Naive thymus-derived CD4-positive, alpha-beta T cell (primary cell): ENCODE measurements around the gene FHIT. TPM values are rescaled to one million over a fixed set of nuclear protein-coding genes. Genes with fewer than 3 reads are reported as not detected.

Experiments used
- ATAC-seq: fragments of 150-1000 bp; cut with Tn5 transposase; 2 replicates; pipeline ENCODE4 v1.10.0; 2021; ENCODE audit warnings: mild to moderate bottlenecking, moderate library complexity
- CTCF ChIA-PET: fragments of 350-600 bp; sonication (Branson Sonifier 250); formaldehyde crosslinking; loops from one replicate; lab custom pipeline; 2021; ENCODE audit warnings: antibody characterized with exemption; lab: Charles Lee
- POLR2A ChIA-PET: fragments of 350-600 bp; sonication (Branson Sonifier 250); formaldehyde crosslinking; loops from one replicate; lab custom pipeline; 2021; ENCODE audit warnings: antibody characterized with exemption, inconsistent platforms; lab: Charles Lee
- DNase-seq, 9 donors: peaks; one replicate each; pipeline versions ENCODE4 v3.0.0 to v3.0.0-alpha.2; 2020 to 2022; ENCODE audit warnings: mixed read lengths in 1 of 9
- H3K27ac ChIP-seq: one replicate; pipeline ENCODE4 v1.7.0; 2013; ENCODE audit warnings: mild to moderate bottlenecking, low read depth, low read length, moderate library complexity
- H3K27me3 ChIP-seq, 2 donors: one replicate each; pipeline ENCODE4 v1.7.0; 2013; ENCODE audit warnings: low read length in 2 of 2, mild to moderate bottlenecking in 2 of 2, moderate library complexity in 2 of 2; ENCODE audit not compliant: control insufficient read depth in 2 of 2, insufficient read depth in 2 of 2
- H3K36me3 ChIP-seq, 3 experiments: 1 replicate in 2 of 3; 2 replicates in 1 of 3; pipeline ENCODE4 v1.7.0; 2013; ENCODE audit warnings: low read length in 3 of 3, mild to moderate bottlenecking in 3 of 3, moderate library complexity in 1 of 3; ENCODE audit not compliant: insufficient read depth in 3 of 3, control insufficient read depth in 2 of 3
- H3K4me1 ChIP-seq, 2 donors: one replicate each; pipeline ENCODE4 v1.7.0; 2013; ENCODE audit warnings: low read length in 2 of 2, mild to moderate bottlenecking in 2 of 2, moderate library complexity in 1 of 2; ENCODE audit not compliant: control insufficient read depth in 2 of 2, insufficient read depth in 2 of 2
- H3K4me3 ChIP-seq: 2 replicates; pipeline ENCODE4 v1.7.0; 2013; ENCODE audit warnings: mild to moderate bottlenecking, low read length
- H3K9me3 ChIP-seq, 3 experiments: 1 replicate in 2 of 3; 2 replicates in 1 of 3; pipeline ENCODE4 v1.7.0; 2013; ENCODE audit warnings: low read length in 3 of 3; ENCODE audit not compliant: control insufficient read depth in 2 of 3
- H3K27ac Mint-ChIP-seq, 9 donors: one replicate each; pipeline ENCODE4 v1.8.0; 2020 to 2022; ENCODE audit warnings: mixed read lengths in 9 of 9, mild to moderate bottlenecking in 8 of 9, moderate library complexity in 5 of 9, inconsistent platforms in 2 of 9
- H3K27me3 Mint-ChIP-seq, 5 donors: one replicate each; pipeline ENCODE4 v1.8.0; 2021 to 2022; ENCODE audit warnings: mixed read lengths in 5 of 5, mild to moderate bottlenecking in 1 of 5
- H3K36me3 Mint-ChIP-seq, 5 donors: one replicate each; pipeline ENCODE4 v1.8.0; 2020 to 2022; ENCODE audit warnings: mixed read lengths in 5 of 5, mild to moderate bottlenecking in 3 of 5, inconsistent platforms in 1 of 5
- H3K4me1 Mint-ChIP-seq, 7 donors: one replicate each; pipeline ENCODE4 v1.8.0; 2020 to 2022; ENCODE audit warnings: mixed read lengths in 7 of 7, mild to moderate bottlenecking in 3 of 7, inconsistent platforms in 1 of 7
- H3K4me3 Mint-ChIP-seq, 10 donors: one replicate each; pipeline ENCODE4 v1.8.0; 2020 to 2022; ENCODE audit warnings: mild to moderate bottlenecking in 10 of 10, mixed read lengths in 10 of 10, moderate library complexity in 6 of 10, inconsistent platforms in 2 of 10
- H3K9me3 Mint-ChIP-seq, 11 donors: one replicate each; pipeline ENCODE4 v1.8.0; 2020 to 2022; ENCODE audit warnings: mixed read lengths in 11 of 11, mild to moderate bottlenecking in 4 of 11, inconsistent platforms in 1 of 11, moderate library complexity in 1 of 11
- intact Hi-C, 2 donors: fragments of 100-400 bp; cut with micrococcal nuclease; formaldehyde crosslinking; loops; one replicate each; pipeline ENCODE4 v1.15.1; 2023
- polyA plus RNA-seq, 2 donors: library from polyadenylated mRNA; unstranded; fragments of 300-500 nt; fragmentation: Illumina TruSeq; gene quantifications; one replicate each; pipeline ENCODE4 v1.2.3, GENCODE V29; 2021
- total RNA-seq, 6 experiments: library from RNA in 5 of 6; stranded (reverse) in 5 of 6; gene quantifications; 1 replicate in 5 of 6; 2 replicates in 1 of 6; pipeline ENCODE4 v1.2.3 and lab custom pipeline; 2021 to 2026

Gene FHIT
- total and polyA plus RNA-seq, 7 experiments from 2014 or later: 51.2 to 230 (median 152) TPM

GRCh38 chr3:60190073-60190472 is 1061.2 kb downstream of the FHIT start:
- DNase-seq (no peak), ATAC-seq (no peak)
- peaks cover 0 to 12% (median 0%) of the 10 kb centered on the region in 11 donors for H3K9me3 Mint-ChIP-seq
- no peaks in the 10 kb centered on the region for H3K27me3 Mint-ChIP-seq
- H3K4me3 Mint-ChIP-seq: no peak overlapping the region
- no peaks in the 10 kb centered on the region for H3K36me3 ChIP-seq
- POLR2A ChIA-PET: no interaction called here
- H3K27ac Mint-ChIP-seq: peak overlapping the region in 2 of 9 donors; percentile 81 to 91
- intact Hi-C loops: loop anchor here in 1 of 2 donors (5.0 kb wide), 1 partner anchor 113 kb away; no protein-coding TSS in a partner anchor
- CTCF ChIA-PET: no interaction called here
- no peaks in the 10 kb centered on the region for H3K9me3 ChIP-seq
- no peak overlapping the region for H3K27ac ChIP-seq
- no peaks in the 10 kb centered on the region for H3K27me3 ChIP-seq
- H3K4me1 Mint-ChIP-seq: peaks cover 0 to 51% (median 5%) of the 10 kb centered on the region in 7 donors
- no peak overlapping the region for H3K4me3 ChIP-seq
- H3K36me3 Mint-ChIP-seq: peaks cover 0 to 32% (median 5%) of the 10 kb centered on the region in 5 donors
- no peaks in the 10 kb centered on the region for H3K4me1 ChIP-seq

GRCh38 chr3:60189304-60189703 is 1061.9 kb downstream of the FHIT start:
- CTCF ChIA-PET: interaction anchor here (1.1 kb wide), 1 partner anchor 65 kb away, joined by 3 read pairs; no protein-coding TSS in a partner anchor
- no peaks in the 10 kb centered on the region for H3K36me3 ChIP-seq
- H3K27ac Mint-ChIP-seq: peak overlapping the region in 1 of 9 donors; percentile 91
- no peaks in the 10 kb centered on the region for H3K4me1 ChIP-seq
- no peaks in the 10 kb centered on the region for H3K27me3 Mint-ChIP-seq
- H3K4me1 Mint-ChIP-seq: peaks cover 0 to 51% (median 5%) of the 10 kb centered on the region in 7 donors
- peak overlapping the region in 1 of 10 donors; percentile 50 for H3K4me3 Mint-ChIP-seq
- peaks cover 0 to 10% (median 0%) of the 10 kb centered on the region in 11 donors for H3K9me3 Mint-ChIP-seq
- ATAC-seq: no peak
- peaks cover 0 to 26% (median 0%) of the 10 kb centered on the region in 5 donors for H3K36me3 Mint-ChIP-seq
- intact Hi-C loops: no loop called here
- H3K4me3 ChIP-seq: no peak overlapping the region
- DNase-seq: no peak
- H3K9me3 ChIP-seq: no peaks in the 10 kb centered on the region
- no peaks in the 10 kb centered on the region for H3K27me3 ChIP-seq
- H3K27ac ChIP-seq: no peak overlapping the region
- POLR2A ChIA-PET: no interaction called here

DNA sequence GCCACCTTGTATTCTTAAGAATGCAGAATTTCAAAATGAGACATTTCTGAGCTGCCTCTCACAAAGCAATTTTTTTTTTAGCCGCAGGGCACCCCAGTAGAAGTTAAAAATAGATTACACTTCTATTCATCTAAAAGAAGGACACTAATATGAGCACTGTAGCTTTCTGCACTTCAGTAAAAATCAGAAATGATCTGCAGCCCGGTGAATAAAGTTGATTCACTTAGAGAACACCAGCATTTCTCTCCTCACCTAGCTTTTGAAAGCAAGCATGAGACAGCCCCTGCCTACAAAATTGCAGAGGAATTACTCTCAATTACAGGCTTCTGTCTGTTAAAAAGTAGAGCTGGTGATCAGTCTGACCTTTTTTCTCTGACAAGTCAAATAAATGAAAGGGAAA is 1062.4 kb downstream of the FHIT start:
- intact Hi-C loops: no loop called here
- no peaks in the 10 kb centered on the region for H3K27me3 Mint-ChIP-seq
- ChIA-PET POLR2A (no interaction called here), CTCF (interaction anchor here (1.1 kb wide), 1 partner anchor 64 kb away, joined by 3 read pairs; no protein-coding TSS in a partner anchor)
- peaks cover 0 to 23% (median 0%) of the 10 kb centered on the region in 5 donors for H3K36me3 Mint-ChIP-seq
- H3K4me3 Mint-ChIP-seq: peak overlapping the region in 1 of 10 donors; percentile 50
- Histone ChIP-seq H3K4me1 (no peaks in the 10 kb centered on the region), H3K27me3 (no peaks in the 10 kb centered on the region), H3K27ac (no peak overlapping the region), H3K36me3 (no peaks in the 10 kb centered on the region), H3K4me3 (no peak overlapping the region), H3K9me3 (no peaks in the 10 kb centered on the region)
- DNase-seq (no peak), ATAC-seq (no peak)
- peaks cover 0 to 10% (median 0%) of the 10 kb centered on the region in 11 donors for H3K9me3 Mint-ChIP-seq
- peaks cover 0 to 50% (median 5%) of the 10 kb centered on the region in 7 donors for H3K4me1 Mint-ChIP-seq
- peak overlapping the region in 1 of 9 donors; percentile 91 for H3K27ac Mint-ChIP-seq

GRCh38 chr3:60187343-60187742 is 1063.9 kb downstream of the FHIT start:
- H3K9me3 Mint-ChIP-seq: peaks cover 0 to 10% (median 0%) of the 10 kb centered on the region in 11 donors
- H3K36me3 Mint-ChIP-seq: peaks cover 0 to 16% (median 0%) of the 10 kb centered on the region in 5 donors
- H3K4me1 Mint-ChIP-seq: peaks cover 0 to 42% (median 5%) of the 10 kb centered on the region in 7 donors
- DNase-seq: no peak
- H3K27me3 Mint-ChIP-seq: no peaks in the 10 kb centered on the region
- no peak overlapping the region for H3K27ac Mint-ChIP-seq
- intact Hi-C loops: no loop called here
- no peak for ATAC-seq
- H3K9me3 ChIP-seq: no peaks in the 10 kb centered on the region
- ChIA-PET CTCF (no interaction called here), POLR2A (no interaction called here)
- no peak overlapping the region for H3K4me3 ChIP-seq
- H3K4me1 ChIP-seq: no peaks in the 10 kb centered on the region
- H3K27me3 ChIP-seq: no peaks in the 10 kb centered on the region
- H3K4me3 Mint-ChIP-seq: no peak overlapping the region
- no peaks in the 10 kb centered on the region for H3K36me3 ChIP-seq
- no peak overlapping the region for H3K27ac ChIP-seq

GRCh38 chr3:60186359-60186758 is 1064.9 kb downstream of the FHIT start:
- Mint-ChIP-seq H3K27ac (peak overlapping the region in 1 of 9 donors; percentile 48), H3K36me3 (peaks cover 0 to 20% (median 0%) of the 10 kb centered on the region in 5 donors), H3K4me3 (no peak overlapping the region), H3K9me3 (peaks cover 0 to 10% (median 0%) of the 10 kb centered on the region in 11 donors), H3K4me1 (peaks cover 0 to 35% (median 3%) of the 10 kb centered on the region in 7 donors), H3K27me3 (no peaks in the 10 kb centered on the region)
- no peak for DNase-seq
- ATAC-seq: no peak
- Histone ChIP-seq H3K27ac (no peak overlapping the region), H3K4me3 (no peak overlapping the region), H3K27me3 (no peaks in the 10 kb centered on the region), H3K36me3 (no peaks in the 10 kb centered on the region), H3K4me1 (no peaks in the 10 kb centered on the region), H3K9me3 (no peaks in the 10 kb centered on the region)
- POLR2A ChIA-PET: no interaction called here
- intact Hi-C loops: no loop called here
- CTCF ChIA-PET: no interaction called here

DNA sequence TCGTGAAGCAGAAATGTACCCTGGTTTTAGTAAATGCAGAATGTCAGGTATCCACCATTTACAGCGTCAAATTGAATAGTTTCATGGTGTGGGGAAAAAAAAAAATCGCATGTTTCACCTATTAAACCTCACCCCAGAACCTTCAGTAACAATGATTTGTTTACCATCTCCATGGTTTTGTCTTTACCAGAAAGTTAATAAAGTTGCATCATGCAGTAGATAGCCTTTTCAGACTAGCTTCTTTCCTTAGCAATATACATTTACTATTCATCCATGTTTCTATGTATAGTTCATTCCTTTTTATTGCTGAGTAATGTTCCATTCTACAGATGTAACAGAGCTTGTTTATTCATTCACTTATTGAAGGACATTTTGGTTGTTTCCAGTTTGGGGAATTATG is 1066.1 kb downstream of the FHIT start:
- ATAC-seq (no peak), DNase-seq (no peak)
- Mint-ChIP-seq H3K9me3 (peaks cover 0 to 10% (median 0%) of the 10 kb centered on the region in 11 donors), H3K4me3 (no peak overlapping the region), H3K27ac (no peak overlapping the region), H3K4me1 (peaks cover 0 to 31% (median 1%) of the 10 kb centered on the region in 7 donors), H3K36me3 (peaks cover 0 to 20% (median 0%) of the 10 kb centered on the region in 5 donors), H3K27me3 (no peaks in the 10 kb centered on the region)
- H3K36me3 ChIP-seq: no peaks in the 10 kb centered on the region
- H3K27me3 ChIP-seq: no peaks in the 10 kb centered on the region
- H3K4me3 ChIP-seq: no peak overlapping the region
- ChIA-PET POLR2A (no interaction called here), CTCF (no interaction called here)
- no peak overlapping the region for H3K27ac ChIP-seq
- no peaks in the 10 kb centered on the region for H3K4me1 ChIP-seq
- intact Hi-C loops: no loop called here
- no peaks in the 10 kb centered on the region for H3K9me3 ChIP-seq

DNA sequence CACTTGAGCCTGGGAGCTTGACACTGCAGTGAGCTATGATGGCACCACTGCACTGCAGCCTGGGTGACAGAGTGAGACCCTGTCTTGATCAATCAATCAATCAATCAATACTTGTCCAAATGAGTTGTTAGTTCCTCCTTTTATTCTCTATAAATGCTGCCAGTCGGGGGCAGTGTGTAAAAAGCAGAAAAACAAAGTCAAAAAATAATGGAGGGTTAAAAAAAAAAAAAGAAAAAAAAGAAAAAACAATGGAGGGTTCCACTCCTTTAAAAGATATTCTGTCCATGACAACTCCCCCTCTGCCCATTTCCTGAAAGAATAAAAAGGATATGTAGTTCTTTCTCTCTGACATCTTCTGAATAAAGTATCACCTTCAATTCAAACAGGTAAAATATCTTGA is 1068.6 kb downstream of the FHIT start:
- H3K4me1 Mint-ChIP-seq: peaks cover 0 to 12% (median 0%) of the 10 kb centered on the region in 7 donors
- no peak for DNase-seq
- POLR2A ChIA-PET: no interaction called here
- CTCF ChIA-PET: no interaction called here
- Histone ChIP-seq H3K4me3 (no peak overlapping the region), H3K4me1 (no peaks in the 10 kb centered on the region), H3K36me3 (no peaks in the 10 kb centered on the region), H3K27ac (no peak overlapping the region), H3K27me3 (no peaks in the 10 kb centered on the region), H3K9me3 (no peaks in the 10 kb centered on the region)
- intact Hi-C loops: no loop called here
- H3K9me3 Mint-ChIP-seq: peaks cover 0 to 10% (median 0%) of the 10 kb centered on the region in 11 donors
- no peak for ATAC-seq
- no peaks in the 10 kb centered on the region for H3K27me3 Mint-ChIP-seq
- peaks cover 0 to 19% (median 0%) of the 10 kb centered on the region in 5 donors for H3K36me3 Mint-ChIP-seq
- peak overlapping the region in 1 of 9 donors; percentile 33 for H3K27ac Mint-ChIP-seq
- no peak overlapping the region for H3K4me3 Mint-ChIP-seq
